ENCODE measurements around the gene ABCA1.
"Not testable (repeated sequence)": the region's sequence is repeated elsewhere in the genome, so short reads cannot be mapped to it uniquely, and the experiment has no call there.

GRCh38 chr9:104922748-104923147 is 5.2 kb downstream of the ABCA1 start:
- not testable (repeated sequence) for TF ChIP-seq CTCF (CRISPR knock-in tag; IDR thresholded peaks at IDR 0.05); ZFYVE20 (CRISPR knock-in tag; IDR thresholded peaks at IDR 0.05; ENCODE audit: borderline replicate concordance, low read depth); TFDP1 (CRISPR knock-in tag; IDR thresholded peaks at IDR 0.05; ENCODE audit: borderline replicate concordance); ZNF749 (CRISPR knock-in tag; IDR thresholded peaks at IDR 0.05; ENCODE audit: borderline replicate concordance); ZNF282 (IDR thresholded peaks at IDR 0.05; ENCODE audit: partially characterized antibody); ZNF18 (CRISPR knock-in tag; IDR thresholded peaks at IDR 0.05; ENCODE audit: insufficient replicate concordance); ZNF800 (CRISPR knock-in tag; IDR thresholded peaks at IDR 0.05); FOSL2 (CRISPR knock-in tag; IDR thresholded peaks at IDR 0.05); RELA (CRISPR knock-in tag; IDR thresholded peaks at IDR 0.05); CCAR2 (optimal IDR thresholded peaks at IDR 0.05; ENCODE audit: low read depth, low read length)
